WTC11 (cell line): ENCODE results near the gene MEGF11. TPM values are rescaled to one million over a fixed set of nuclear protein-coding genes. Genes with fewer than 3 reads are reported as not detected.

Experiments used
- ATAC-seq: fragments of 200-7000 bp; cut with Tn5 transposase; 2 replicates; pipeline ENCODE4 v1.10.0; 2021; ENCODE audit warnings: mild to moderate bottlenecking, moderate library complexity
- CTCF ChIA-PET: fragments of 300-600 bp; sonication (Branson Sonifier 250); formaldehyde crosslinking; loops from one replicate; lab custom pipeline; 2021; ENCODE audit warnings: antibody characterized with exemption; lab: Charles Lee
- POLR2A ChIA-PET: fragments of 350-600 bp; sonication (Branson Sonifier 250); formaldehyde crosslinking; loops from one replicate; lab custom pipeline; 2021; ENCODE audit warnings: antibody characterized with exemption; lab: Charles Lee
- DNase-seq: peaks from one replicate; pipeline ENCODE4 v3.0.0; 2021; ENCODE audit warnings: low spot score
- H3K27ac Mint-ChIP-seq: 2 replicates; pipeline ENCODE4 v1.8.0; 2021; ENCODE audit warnings: mixed read lengths
- H3K27me3 Mint-ChIP-seq: 2 replicates; pipeline ENCODE4 v1.8.0; 2021; ENCODE audit warnings: low read depth, mild to moderate bottlenecking, moderate library complexity, mixed read lengths
- H3K36me3 Mint-ChIP-seq: 2 replicates; pipeline ENCODE4 v1.8.0; 2021; ENCODE audit warnings: mixed read lengths
- H3K4me1 Mint-ChIP-seq: 2 replicates; pipeline ENCODE4 v1.8.0; 2022; ENCODE audit warnings: mixed read lengths
- H3K4me3 Mint-ChIP-seq: 2 replicates; pipeline ENCODE4 v1.8.0; 2021; ENCODE audit warnings: mild to moderate bottlenecking, moderate library complexity, mixed read lengths
- H3K9me3 Mint-ChIP-seq: 2 replicates; pipeline ENCODE4 v1.8.0; 2021; ENCODE audit warnings: mixed read lengths
- ATF1 ChIP-seq: sonication (generic); formaldehyde crosslinking; IDR thresholded peaks from 2 replicates; pipeline ENCODE4 v1.8.1; 2023; ENCODE audit warnings: mild to moderate bottlenecking, moderate library complexity, missing genetic modification reagents
- CBFB ChIP-seq: sonication (generic); formaldehyde crosslinking; IDR thresholded peaks from 2 replicates; pipeline ENCODE4 v1.8.1; 2022; ENCODE audit warnings: mild to moderate bottlenecking, low read depth, missing genetic modification reagents
- EMX1 ChIP-seq: fragments of 250-450 bp; sonication (Bioruptor Pico); IDR thresholded peaks from 2 replicates; pipeline ENCODE4 v1.8.0; 2021; ENCODE audit warnings: mild to moderate bottlenecking
- FOXK1 ChIP-seq: sonication (generic); formaldehyde crosslinking; IDR thresholded peaks from 2 replicates; pipeline ENCODE4 v1.8.0; 2022; ENCODE audit warnings: mild to moderate bottlenecking, moderate library complexity, missing genetic modification reagents
- IRF2 ChIP-seq: sonication (generic); formaldehyde crosslinking; IDR thresholded peaks from 2 replicates; pipeline ENCODE4 v1.8.0; 2022; ENCODE audit warnings: low read depth, missing genetic modification reagents, borderline replicate concordance
- JAZF1 ChIP-seq: fragments of 250-450 bp; sonication (Bioruptor Pico); IDR thresholded peaks from 2 replicates; pipeline ENCODE4 v1.9.0; 2021; ENCODE audit warnings: moderate library complexity, mild to moderate bottlenecking, inconsistent platforms
- NFATC4 ChIP-seq: fragments of 250-450 bp; sonication (Bioruptor Pico); IDR thresholded peaks from 2 replicates; pipeline ENCODE4 v1.9.0; 2021; ENCODE audit warnings: mild to moderate bottlenecking
- NFE2L1 ChIP-seq: sonication (generic); formaldehyde crosslinking; IDR thresholded peaks from 2 replicates; pipeline ENCODE4 v1.8.1; 2023; ENCODE audit warnings: missing genetic modification reagents
- NR3C1 ChIP-seq: sonication (generic); formaldehyde crosslinking; conservative IDR thresholded peaks from 2 replicates; pipeline ENCODE4 v1.8.1; 2023; ENCODE audit warnings: low read depth, mild to moderate bottlenecking, missing genetic modification reagents
- SMAD3 ChIP-seq: sonication (generic); formaldehyde crosslinking; IDR thresholded peaks from 2 replicates; pipeline ENCODE4 v1.8.0; 2022; ENCODE audit warnings: missing genetic modification reagents, mild to moderate bottlenecking, borderline replicate concordance
- SOX15 ChIP-seq: fragments of 250-450 bp; sonication (Bioruptor Pico); IDR thresholded peaks from 2 replicates; pipeline ENCODE4 v1.9.0; 2021; ENCODE audit warnings: mild to moderate bottlenecking
- SP1 ChIP-seq: sonication (generic); formaldehyde crosslinking; conservative IDR thresholded peaks from 2 replicates; pipeline ENCODE4 v1.8.1; 2022; ENCODE audit warnings: missing genetic modification reagents
- ZBTB21 ChIP-seq: sonication (generic); formaldehyde crosslinking; IDR thresholded peaks from 2 replicates; pipeline ENCODE4 v1.8.1; 2023; ENCODE audit warnings: mild to moderate bottlenecking, missing genetic modification reagents, borderline replicate concordance
- ZNF138 ChIP-seq: sonication (generic); formaldehyde crosslinking; conservative IDR thresholded peaks from 2 replicates; pipeline ENCODE4 v1.8.1; 2022; ENCODE audit warnings: mild to moderate bottlenecking, moderate library complexity, missing genetic modification reagents
- ZNF396 ChIP-seq: fragments of 250-450 bp; sonication (Bioruptor Pico); IDR thresholded peaks from 2 replicates; pipeline ENCODE4 v1.8.0; 2021; ENCODE audit warnings: mild to moderate bottlenecking, moderate library complexity, borderline replicate concordance
- ZNF423 ChIP-seq: fragments of 250-450 bp; sonication (Bioruptor Pico); IDR thresholded peaks from 2 replicates; pipeline ENCODE4 v2.1.2; 2022; ENCODE audit warnings: mild to moderate bottlenecking, moderate library complexity
- total RNA-seq: library from RNA; stranded (reverse); gene quantifications from 3 replicates; pipeline ENCODE4 v1.2.3, GENCODE V29; 2021
- TF ChIP-seq, protein P1 (sequence below): sonication (generic); formaldehyde crosslinking; IDR thresholded peaks from 2 replicates; pipeline ENCODE4 v1.8.1; 2022; ENCODE audit warnings: mild to moderate bottlenecking, moderate library complexity, missing genetic modification reagents
- TF ChIP-seq, protein P2 (sequence below): sonication (generic); formaldehyde crosslinking; IDR thresholded peaks from 2 replicates; pipeline ENCODE4 v1.8.1; 2023; ENCODE audit warnings: mild to moderate bottlenecking, missing genetic modification reagents
- TF ChIP-seq, protein P3 (sequence below): sonication (generic); formaldehyde crosslinking; IDR thresholded peaks from 2 replicates; pipeline ENCODE4 v1.8.0; 2023; ENCODE audit warnings: missing genetic modification reagents, mild to moderate bottlenecking, borderline replicate concordance
- TF ChIP-seq, protein P4 (sequence below): fragments of 250-450 bp; sonication (Bioruptor Pico); IDR thresholded peaks from 2 replicates; pipeline ENCODE4 v1.9.0; 2021; ENCODE audit warnings: mild to moderate bottlenecking, borderline replicate concordance
- TF ChIP-seq, protein P5 (sequence below): sonication (generic); formaldehyde crosslinking; IDR thresholded peaks from 2 replicates; pipeline ENCODE4 v1.8.0; 2022; ENCODE audit warnings: missing genetic modification reagents

MEGF11 gene
- total RNA-seq, 1 experiment from 2014 or later, result 3.3 TPM

DNA sequence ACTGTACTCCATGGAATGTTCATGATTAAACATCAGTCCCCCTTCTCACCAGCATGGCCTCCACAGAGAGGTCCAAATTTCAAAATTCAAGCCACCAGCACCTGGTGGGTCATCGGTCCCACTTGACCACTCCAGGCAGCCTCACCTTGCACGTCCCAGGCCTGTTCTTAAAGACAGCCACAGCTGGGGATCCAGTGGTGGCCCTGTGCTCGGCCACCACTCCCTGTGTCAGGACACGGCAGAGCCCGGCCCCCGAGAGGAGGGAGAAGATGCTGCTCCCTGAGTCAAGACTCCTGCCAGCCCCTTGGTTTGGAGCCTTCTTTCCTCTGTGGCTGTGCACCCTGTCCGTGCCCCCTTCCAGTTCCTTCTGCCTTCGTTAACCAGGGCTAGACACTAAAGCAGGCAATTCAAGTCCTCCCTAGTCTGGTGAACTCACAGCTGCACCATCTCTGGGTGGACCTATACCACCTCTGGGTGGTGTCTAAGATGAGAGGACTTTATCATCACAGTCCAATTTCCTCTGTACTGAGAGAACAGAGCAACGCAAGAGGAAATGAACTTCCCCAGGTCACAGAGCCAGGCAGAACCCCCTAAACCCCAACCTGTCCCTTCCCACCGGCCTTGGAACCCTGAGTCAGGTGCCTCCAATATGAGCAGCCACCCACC, 97.1 kb downstream of the MEGF11 start:
- Mint-ChIP-seq H3K9me3 (no peaks in the 10 kb centered on the region), H3K4me3 (no peak overlapping the region), H3K4me1 (peaks cover 2% of the 10 kb centered on the region), H3K27ac (no peak overlapping the region), H3K36me3 (no peaks in the 10 kb centered on the region), H3K27me3 (no peaks in the 10 kb centered on the region)
- no peak for DNase-seq
- POLR2A ChIA-PET, result no interaction called here
- no peak for ATAC-seq
- CTCF ChIA-PET, result interaction anchor here (1.5 kb wide), 1 partner anchor 294 kb away, joined by 3 read pairs; no protein-coding TSS in a partner anchor
- TF ChIP-seq, protein P1, sequence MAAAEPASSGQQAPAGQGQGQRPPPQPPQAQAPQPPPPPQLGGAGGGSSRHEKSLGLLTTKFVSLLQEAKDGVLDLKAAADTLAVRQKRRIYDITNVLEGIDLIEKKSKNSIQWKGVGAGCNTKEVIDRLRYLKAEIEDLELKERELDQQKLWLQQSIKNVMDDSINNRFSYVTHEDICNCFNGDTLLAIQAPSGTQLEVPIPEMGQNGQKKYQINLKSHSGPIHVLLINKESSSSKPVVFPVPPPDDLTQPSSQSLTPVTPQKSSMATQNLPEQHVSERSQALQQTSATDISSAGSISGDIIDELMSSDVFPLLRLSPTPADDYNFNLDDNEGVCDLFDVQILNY (CRISPR knock-in tag), result no peak
- no peak for TF ChIP-seq ZBTB21 (CRISPR knock-in tag)
- TF ChIP-seq, protein P2, sequence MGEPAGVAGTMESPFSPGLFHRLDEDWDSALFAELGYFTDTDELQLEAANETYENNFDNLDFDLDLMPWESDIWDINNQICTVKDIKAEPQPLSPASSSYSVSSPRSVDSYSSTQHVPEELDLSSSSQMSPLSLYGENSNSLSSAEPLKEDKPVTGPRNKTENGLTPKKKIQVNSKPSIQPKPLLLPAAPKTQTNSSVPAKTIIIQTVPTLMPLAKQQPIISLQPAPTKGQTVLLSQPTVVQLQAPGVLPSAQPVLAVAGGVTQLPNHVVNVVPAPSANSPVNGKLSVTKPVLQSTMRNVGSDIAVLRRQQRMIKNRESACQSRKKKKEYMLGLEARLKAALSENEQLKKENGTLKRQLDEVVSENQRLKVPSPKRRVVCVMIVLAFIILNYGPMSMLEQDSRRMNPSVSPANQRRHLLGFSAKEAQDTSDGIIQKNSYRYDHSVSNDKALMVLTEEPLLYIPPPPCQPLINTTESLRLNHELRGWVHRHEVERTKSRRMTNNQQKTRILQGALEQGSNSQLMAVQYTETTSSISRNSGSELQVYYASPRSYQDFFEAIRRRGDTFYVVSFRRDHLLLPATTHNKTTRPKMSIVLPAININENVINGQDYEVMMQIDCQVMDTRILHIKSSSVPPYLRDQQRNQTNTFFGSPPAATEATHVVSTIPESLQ (CRISPR knock-in tag), result no peak
- TF ChIP-seq ZNF396 (CRISPR knock-in tag), result no peak
- no peak for TF ChIP-seq NR3C1
- TF ChIP-seq IRF2 (CRISPR knock-in tag), result no peak
- TF ChIP-seq FOXK1 (CRISPR knock-in tag), result no peak
- no peak for TF ChIP-seq NFE2L1 (CRISPR knock-in tag)
- TF ChIP-seq ZNF138 (CRISPR knock-in tag), result no peak
- no peak for TF ChIP-seq NFATC4 (CRISPR knock-in tag)
- TF ChIP-seq SMAD3, result no peak
- TF ChIP-seq CBFB (CRISPR knock-in tag), result no peak

DNA sequence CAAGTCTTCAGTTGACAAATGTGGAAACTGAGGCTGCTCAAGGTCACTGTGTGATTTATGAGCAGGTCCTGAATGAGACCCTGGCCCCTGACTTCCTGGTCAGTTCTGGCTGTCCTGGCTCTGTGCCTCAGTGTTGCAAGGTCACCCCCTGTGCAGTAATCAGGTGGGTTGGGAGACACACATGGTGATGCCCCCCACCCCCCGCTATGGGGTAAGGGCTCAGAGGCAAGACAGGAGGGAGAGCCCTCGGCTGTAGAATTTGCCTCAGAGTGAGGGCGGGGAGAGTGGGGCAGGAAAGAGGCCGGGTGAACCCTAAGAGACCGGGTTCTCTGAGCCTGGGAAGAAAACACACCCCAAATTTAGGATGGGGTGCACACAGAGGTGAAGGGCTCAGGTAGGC, 98.5 kb downstream of the MEGF11 start:
- DNase-seq (no peak), ATAC-seq (no peak)
- no peaks in the 10 kb centered on the region for H3K9me3 Mint-ChIP-seq
- peaks cover 14% of the 10 kb centered on the region for H3K4me1 Mint-ChIP-seq
- POLR2A ChIA-PET, result no interaction called here
- H3K27ac Mint-ChIP-seq, result no peak overlapping the region
- H3K36me3 Mint-ChIP-seq, result no peaks in the 10 kb centered on the region
- CTCF ChIA-PET, result interaction anchor here (1.2 kb wide), 1 partner anchor 25 kb away, joined by 3 read pairs; no protein-coding TSS in a partner anchor
- no peak overlapping the region for H3K4me3 Mint-ChIP-seq
- no peaks in the 10 kb centered on the region for H3K27me3 Mint-ChIP-seq
- TF ChIP-seq, protein P3, sequence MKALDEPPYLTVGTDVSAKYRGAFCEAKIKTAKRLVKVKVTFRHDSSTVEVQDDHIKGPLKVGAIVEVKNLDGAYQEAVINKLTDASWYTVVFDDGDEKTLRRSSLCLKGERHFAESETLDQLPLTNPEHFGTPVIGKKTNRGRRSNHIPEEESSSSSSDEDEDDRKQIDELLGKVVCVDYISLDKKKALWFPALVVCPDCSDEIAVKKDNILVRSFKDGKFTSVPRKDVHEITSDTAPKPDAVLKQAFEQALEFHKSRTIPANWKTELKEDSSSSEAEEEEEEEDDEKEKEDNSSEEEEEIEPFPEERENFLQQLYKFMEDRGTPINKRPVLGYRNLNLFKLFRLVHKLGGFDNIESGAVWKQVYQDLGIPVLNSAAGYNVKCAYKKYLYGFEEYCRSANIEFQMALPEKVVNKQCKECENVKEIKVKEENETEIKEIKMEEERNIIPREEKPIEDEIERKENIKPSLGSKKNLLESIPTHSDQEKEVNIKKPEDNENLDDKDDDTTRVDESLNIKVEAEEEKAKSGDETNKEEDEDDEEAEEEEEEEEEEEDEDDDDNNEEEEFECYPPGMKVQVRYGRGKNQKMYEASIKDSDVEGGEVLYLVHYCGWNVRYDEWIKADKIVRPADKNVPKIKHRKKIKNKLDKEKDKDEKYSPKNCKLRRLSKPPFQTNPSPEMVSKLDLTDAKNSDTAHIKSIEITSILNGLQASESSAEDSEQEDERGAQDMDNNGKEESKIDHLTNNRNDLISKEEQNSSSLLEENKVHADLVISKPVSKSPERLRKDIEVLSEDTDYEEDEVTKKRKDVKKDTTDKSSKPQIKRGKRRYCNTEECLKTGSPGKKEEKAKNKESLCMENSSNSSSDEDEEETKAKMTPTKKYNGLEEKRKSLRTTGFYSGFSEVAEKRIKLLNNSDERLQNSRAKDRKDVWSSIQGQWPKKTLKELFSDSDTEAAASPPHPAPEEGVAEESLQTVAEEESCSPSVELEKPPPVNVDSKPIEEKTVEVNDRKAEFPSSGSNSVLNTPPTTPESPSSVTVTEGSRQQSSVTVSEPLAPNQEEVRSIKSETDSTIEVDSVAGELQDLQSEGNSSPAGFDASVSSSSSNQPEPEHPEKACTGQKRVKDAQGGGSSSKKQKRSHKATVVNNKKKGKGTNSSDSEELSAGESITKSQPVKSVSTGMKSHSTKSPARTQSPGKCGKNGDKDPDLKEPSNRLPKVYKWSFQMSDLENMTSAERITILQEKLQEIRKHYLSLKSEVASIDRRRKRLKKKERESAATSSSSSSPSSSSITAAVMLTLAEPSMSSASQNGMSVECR, result no peak
- TF ChIP-seq ZNF423 (CRISPR knock-in tag) (no peak), JAZF1 (CRISPR knock-in tag) (no peak), ATF1 (CRISPR knock-in tag) (no peak), SP1 (CRISPR knock-in tag) (no peak), EMX1 (CRISPR knock-in tag) (no peak), SOX15 (CRISPR knock-in tag) (no peak)
- TF ChIP-seq, protein P4, sequence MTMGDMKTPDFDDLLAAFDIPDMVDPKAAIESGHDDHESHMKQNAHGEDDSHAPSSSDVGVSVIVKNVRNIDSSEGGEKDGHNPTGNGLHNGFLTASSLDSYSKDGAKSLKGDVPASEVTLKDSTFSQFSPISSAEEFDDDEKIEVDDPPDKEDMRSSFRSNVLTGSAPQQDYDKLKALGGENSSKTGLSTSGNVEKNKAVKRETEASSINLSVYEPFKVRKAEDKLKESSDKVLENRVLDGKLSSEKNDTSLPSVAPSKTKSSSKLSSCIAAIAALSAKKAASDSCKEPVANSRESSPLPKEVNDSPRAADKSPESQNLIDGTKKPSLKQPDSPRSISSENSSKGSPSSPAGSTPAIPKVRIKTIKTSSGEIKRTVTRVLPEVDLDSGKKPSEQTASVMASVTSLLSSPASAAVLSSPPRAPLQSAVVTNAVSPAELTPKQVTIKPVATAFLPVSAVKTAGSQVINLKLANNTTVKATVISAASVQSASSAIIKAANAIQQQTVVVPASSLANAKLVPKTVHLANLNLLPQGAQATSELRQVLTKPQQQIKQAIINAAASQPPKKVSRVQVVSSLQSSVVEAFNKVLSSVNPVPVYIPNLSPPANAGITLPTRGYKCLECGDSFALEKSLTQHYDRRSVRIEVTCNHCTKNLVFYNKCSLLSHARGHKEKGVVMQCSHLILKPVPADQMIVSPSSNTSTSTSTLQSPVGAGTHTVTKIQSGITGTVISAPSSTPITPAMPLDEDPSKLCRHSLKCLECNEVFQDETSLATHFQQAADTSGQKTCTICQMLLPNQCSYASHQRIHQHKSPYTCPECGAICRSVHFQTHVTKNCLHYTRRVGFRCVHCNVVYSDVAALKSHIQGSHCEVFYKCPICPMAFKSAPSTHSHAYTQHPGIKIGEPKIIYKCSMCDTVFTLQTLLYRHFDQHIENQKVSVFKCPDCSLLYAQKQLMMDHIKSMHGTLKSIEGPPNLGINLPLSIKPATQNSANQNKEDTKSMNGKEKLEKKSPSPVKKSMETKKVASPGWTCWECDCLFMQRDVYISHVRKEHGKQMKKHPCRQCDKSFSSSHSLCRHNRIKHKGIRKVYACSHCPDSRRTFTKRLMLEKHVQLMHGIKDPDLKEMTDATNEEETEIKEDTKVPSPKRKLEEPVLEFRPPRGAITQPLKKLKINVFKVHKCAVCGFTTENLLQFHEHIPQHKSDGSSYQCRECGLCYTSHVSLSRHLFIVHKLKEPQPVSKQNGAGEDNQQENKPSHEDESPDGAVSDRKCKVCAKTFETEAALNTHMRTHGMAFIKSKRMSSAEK, result no peak
- TF ChIP-seq, protein P5, sequence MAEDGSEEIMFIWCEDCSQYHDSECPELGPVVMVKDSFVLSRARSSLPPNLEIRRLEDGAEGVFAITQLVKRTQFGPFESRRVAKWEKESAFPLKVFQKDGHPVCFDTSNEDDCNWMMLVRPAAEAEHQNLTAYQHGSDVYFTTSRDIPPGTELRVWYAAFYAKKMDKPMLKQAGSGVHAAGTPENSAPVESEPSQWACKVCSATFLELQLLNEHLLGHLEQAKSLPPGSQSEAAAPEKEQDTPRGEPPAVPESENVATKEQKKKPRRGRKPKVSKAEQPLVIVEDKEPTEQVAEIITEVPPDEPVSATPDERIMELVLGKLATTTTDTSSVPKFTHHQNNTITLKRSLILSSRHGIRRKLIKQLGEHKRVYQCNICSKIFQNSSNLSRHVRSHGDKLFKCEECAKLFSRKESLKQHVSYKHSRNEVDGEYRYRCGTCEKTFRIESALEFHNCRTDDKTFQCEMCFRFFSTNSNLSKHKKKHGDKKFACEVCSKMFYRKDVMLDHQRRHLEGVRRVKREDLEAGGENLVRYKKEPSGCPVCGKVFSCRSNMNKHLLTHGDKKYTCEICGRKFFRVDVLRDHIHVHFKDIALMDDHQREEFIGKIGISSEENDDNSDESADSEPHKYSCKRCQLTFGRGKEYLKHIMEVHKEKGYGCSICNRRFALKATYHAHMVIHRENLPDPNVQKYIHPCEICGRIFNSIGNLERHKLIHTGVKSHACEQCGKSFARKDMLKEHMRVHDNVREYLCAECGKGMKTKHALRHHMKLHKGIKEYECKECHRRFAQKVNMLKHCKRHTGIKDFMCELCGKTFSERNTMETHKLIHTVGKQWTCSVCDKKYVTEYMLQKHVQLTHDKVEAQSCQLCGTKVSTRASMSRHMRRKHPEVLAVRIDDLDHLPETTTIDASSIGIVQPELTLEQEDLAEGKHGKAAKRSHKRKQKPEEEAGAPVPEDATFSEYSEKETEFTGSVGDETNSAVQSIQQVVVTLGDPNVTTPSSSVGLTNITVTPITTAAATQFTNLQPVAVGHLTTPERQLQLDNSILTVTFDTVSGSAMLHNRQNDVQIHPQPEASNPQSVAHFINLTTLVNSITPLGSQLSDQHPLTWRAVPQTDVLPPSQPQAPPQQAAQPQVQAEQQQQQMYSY, result no peak
